HEK293 (cell line): ENCODE measurements around the gene CC2D2A.

ENCODE experiments used
- CTCF ChIA-PET: fragments of 350-600 bp; formaldehyde crosslinking; extraction: SDS; loops from one replicate; lab custom pipeline; 2021; ENCODE audit warnings: antibody characterized with exemption; lab: Yijun Ruan, JAX
- POLR2A ChIA-PET: fragments of 300-600 bp; formaldehyde crosslinking; extraction: SDS; loops from one replicate; lab custom pipeline; 2020; ENCODE audit warnings: antibody characterized with exemption, inconsistent platforms; lab: Yijun Ruan, JAX
- H3K27ac ChIP-seq: fragments of 200-500 bp; sonication (Bioruptor generic); 2 replicates; pipeline ENCODE4 v1.5.1; 2014; ENCODE audit warnings: low read depth, low read length, control low read depth, inconsistent platforms; ENCODE audit errors: extremely low read depth
- H3K36me3 ChIP-seq, 2 experiments: fragments of 200-500 bp in 1 of 2; sonication (Bioruptor generic) in 1 of 2; 1 replicate in 1 of 2; 2 replicates in 1 of 2; pipeline ENCODE4 v1.5.1; 2014 to 2017; ENCODE audit warnings: inconsistent platforms in 2 of 2, low read length in 2 of 2; ENCODE audit not compliant: control insufficient read depth in 2 of 2, insufficient read depth in 1 of 2
- H3K4me1 ChIP-seq: fragments of 200-500 bp; sonication (Bioruptor generic); 2 replicates; pipeline ENCODE4 v1.5.1; 2014; ENCODE audit warnings: mild to moderate bottlenecking, low read length, inconsistent platforms; ENCODE audit not compliant: control insufficient read depth, insufficient read depth
- H3K4me3 ChIP-seq: 2 replicates; pipeline ENCODE4 v1.5.1; 2011; ENCODE audit warnings: low read depth, mild to moderate bottlenecking, control low read depth, low read length, moderate library complexity
- H3K9me3 ChIP-seq: fragments of 200-500 bp; sonication (Bioruptor generic); 2 replicates; pipeline ENCODE4 v1.5.1; 2014; ENCODE audit warnings: low read depth, low read length, inconsistent platforms; ENCODE audit not compliant: control insufficient read depth, insufficient read depth
- FEZF1 ChIP-seq: fragments of 450-650 bp; formaldehyde crosslinking; IDR thresholded peaks from 2 replicates; pipeline ENCODE4 v1.5.1; 2016; ENCODE audit warnings: missing biosample characterization, missing genetic modification characterization
- PRDM4 ChIP-seq: fragments of 450-650 bp; formaldehyde crosslinking; IDR thresholded peaks from 2 replicates; pipeline ENCODE4 v1.5.1; 2017; ENCODE audit warnings: missing biosample characterization, missing genetic modification characterization
- SCRT1 ChIP-seq: fragments of 450-650 bp; formaldehyde crosslinking; IDR thresholded peaks from 2 replicates; pipeline ENCODE4 v1.5.1; 2016; ENCODE audit warnings: missing biosample characterization, missing genetic modification characterization, borderline replicate concordance
- YY1 ChIP-seq: fragments of 450-650 bp; formaldehyde crosslinking; IDR thresholded peaks from 2 replicates; pipeline ENCODE4 v1.5.1; 2018; ENCODE audit warnings: missing biosample characterization, missing genetic modification characterization
- ZBTB17 ChIP-seq: fragments of 450-650 bp; formaldehyde crosslinking; IDR thresholded peaks from 2 replicates; pipeline ENCODE4 v1.5.1; 2016; ENCODE audit warnings: missing biosample characterization, missing genetic modification characterization
- ZBTB44 ChIP-seq: fragments of 450-650 bp; IDR thresholded peaks from 2 replicates; pipeline ENCODE4 v1.5.1; 2018; ENCODE audit warnings: missing biosample characterization, mild to moderate bottlenecking, missing genetic modification characterization
- ZFP69B ChIP-seq: fragments of 450-650 bp; formaldehyde crosslinking; IDR thresholded peaks from 2 replicates; pipeline ENCODE4 v1.5.1; 2016; ENCODE audit warnings: missing biosample characterization, missing genetic modification characterization
- ZNF121 ChIP-seq: fragments of 450-650 bp; formaldehyde crosslinking; IDR thresholded peaks from 2 replicates; pipeline ENCODE4 v1.5.1; 2016; ENCODE audit warnings: missing biosample characterization, missing genetic modification characterization
- ZNF16 ChIP-seq: fragments of 450-650 bp; formaldehyde crosslinking; IDR thresholded peaks from 2 replicates; pipeline ENCODE4 v1.5.1; 2016; ENCODE audit warnings: low read depth, missing biosample characterization, missing genetic modification characterization
- ZNF2 ChIP-seq: fragments of 450-650 bp; formaldehyde crosslinking; IDR thresholded peaks from 2 replicates; pipeline ENCODE4 v1.5.1; 2016; ENCODE audit warnings: missing biosample characterization, missing genetic modification characterization
- ZNF202 ChIP-seq: fragments of 450-650 bp; formaldehyde crosslinking; IDR thresholded peaks from 2 replicates; pipeline ENCODE4 v1.5.1; 2016; ENCODE audit warnings: missing biosample characterization, missing genetic modification characterization, borderline replicate concordance
- ZNF266 ChIP-seq: fragments of 450-650 bp; formaldehyde crosslinking; IDR thresholded peaks from 2 replicates; pipeline ENCODE4 v1.5.1; 2016; ENCODE audit warnings: missing biosample characterization, missing genetic modification characterization, low read depth
- ZNF391 ChIP-seq: fragments of 450-650 bp; formaldehyde crosslinking; IDR thresholded peaks from 2 replicates; pipeline ENCODE4 v1.5.1; 2016; ENCODE audit warnings: low read depth, missing biosample characterization, missing genetic modification characterization, borderline replicate concordance
- ZNF394 ChIP-seq: fragments of 450-650 bp; formaldehyde crosslinking; IDR thresholded peaks from 2 replicates; pipeline ENCODE4 v1.5.1; 2016; ENCODE audit warnings: missing biosample characterization, missing genetic modification characterization, mild to moderate bottlenecking, moderate library complexity, borderline replicate concordance
- ZNF510 ChIP-seq: fragments of 450-650 bp; formaldehyde crosslinking; IDR thresholded peaks from 2 replicates; pipeline ENCODE4 v1.5.1; 2018; ENCODE audit warnings: mild to moderate bottlenecking, missing genetic modification characterization, missing biosample characterization; ENCODE audit not compliant: insufficient replicate concordance
- ZNF514 ChIP-seq: fragments of 450-650 bp; formaldehyde crosslinking; IDR thresholded peaks from 2 replicates; pipeline ENCODE4 v1.5.1; 2016; ENCODE audit warnings: missing biosample characterization, missing genetic modification characterization
- ZNF518A ChIP-seq: fragments of 450-650 bp; formaldehyde crosslinking; conservative IDR thresholded peaks from 2 replicates; pipeline ENCODE4 v1.5.1; 2016; ENCODE audit warnings: low read depth, missing biosample characterization, missing genetic modification characterization
- ZNF530 ChIP-seq: fragments of 450-650 bp; formaldehyde crosslinking; IDR thresholded peaks from 2 replicates; pipeline ENCODE4 v1.5.1; 2016; ENCODE audit warnings: low read depth, missing biosample characterization, missing genetic modification characterization
- ZNF626 ChIP-seq: fragments of 450-650 bp; sonication (Bioruptor Pico); formaldehyde crosslinking; IDR thresholded peaks from 2 replicates; pipeline ENCODE4 v1.5.1; 2018; ENCODE audit warnings: missing biosample characterization, missing genetic modification characterization, inconsistent platforms
- ZNF654 ChIP-seq: fragments of 450-650 bp; formaldehyde crosslinking; IDR thresholded peaks from 2 replicates; pipeline ENCODE4 v1.5.1; 2016; ENCODE audit warnings: low read depth, missing biosample characterization, missing genetic modification characterization
- ZSCAN16 ChIP-seq: fragments of 450-650 bp; formaldehyde crosslinking; IDR thresholded peaks from 2 replicates; pipeline ENCODE4 v1.5.1; 2016; ENCODE audit warnings: missing biosample characterization, missing genetic modification characterization
- ZSCAN23 ChIP-seq: fragments of 450-650 bp; formaldehyde crosslinking; IDR thresholded peaks from 2 replicates; pipeline ENCODE4 v1.5.1; 2016; ENCODE audit warnings: missing biosample characterization, missing genetic modification characterization
- ZXDB ChIP-seq: fragments of 450-650 bp; formaldehyde crosslinking; IDR thresholded peaks from 2 replicates; pipeline ENCODE4 v1.5.1; 2016; ENCODE audit warnings: missing biosample characterization, missing genetic modification characterization
- TF ChIP-seq, protein P1 (sequence below): fragments of 450-650 bp; formaldehyde crosslinking; IDR thresholded peaks from 2 replicates; pipeline ENCODE4 v1.5.1; 2017; ENCODE audit warnings: missing biosample characterization, missing genetic modification characterization

CC2D2A gene

DNA sequence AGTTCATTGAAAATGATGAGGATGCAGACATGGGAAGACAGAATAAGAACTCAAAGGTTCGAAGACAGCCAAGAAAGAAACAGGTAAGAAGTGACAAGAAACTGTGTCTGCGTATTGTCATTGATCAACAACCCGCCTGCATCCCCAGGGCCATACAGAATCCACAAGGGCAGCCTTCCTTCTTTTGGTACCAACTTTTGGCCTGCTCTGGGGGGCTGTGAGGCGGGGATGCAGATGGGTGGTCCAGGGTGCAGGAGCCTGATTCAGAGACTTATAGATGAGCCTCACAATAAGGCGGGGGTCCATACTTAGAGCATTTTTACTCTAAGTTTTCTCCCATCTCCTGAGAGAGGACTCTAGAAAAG lies 9.0 kb downstream of the CC2D2A start (continued):
- TF ChIP-seq ZSCAN23 (tag by site-specific recombination) (no peak), ZNF530 (tag by site-specific recombination) (no peak), ZNF391 (tag by site-specific recombination) (no peak), ZNF202 (no peak)
- TF ChIP-seq, all 188 proteins: peak for 0

- ChIA-PET CTCF (interaction anchor here (0.6 to 2.0 kb wide), 21 partner anchors 9 to 1454 kb away, joined by 3 to 12 read pairs (median 4); partner anchors contain the start of genes CC2D2A and FBXL5), POLR2A (interaction anchor here (0.6 to 1.0 kb wide), 2 partner anchors 202 to 402 kb away, joined by 4 to 7 read pairs; partner anchors contain the start of gene FAM200B)
- Histone ChIP-seq H3K4me3 (peak overlapping the region; percentile 48), H3K27ac (peak overlapping the region; percentile 51; the same call in 1 of the 2 replicates), H3K9me3 (no peaks in the 10 kb centered on the region), H3K36me3 (peaks cover 0 to 7% of the 10 kb centered on the region in 2 experiments; a peak in 1 of 3 replicates), H3K4me1 (no peaks in the 10 kb centered on the region; the same call in 1 of the 2 replicates)
- no peak for TF ChIP-seq ZNF202
- TF ChIP-seq ZNF510 (tag by site-specific recombination) = no peak
- no peak for TF ChIP-seq ZNF121 (tag by site-specific recombination)
- 0 out of 2 replicates have a peak, but pooled peaks have one; percentile 29 for TF ChIP-seq ZNF2 (tag by site-specific recombination)
- TF ChIP-seq ZXDB (tag by site-specific recombination) = peak; percentile 47; the same call in 1 of the 2 replicates
- TF ChIP-seq ZFP69B = no peak
- TF ChIP-seq ZNF518A = no peak
- TF ChIP-seq PRDM4 = no peak
- TF ChIP-seq ZNF266 (tag by site-specific recombination) = no peak
- no peak for TF ChIP-seq FEZF1
- TF ChIP-seq YY1 (tag by site-specific recombination) = peak; percentile 64; the same call in 1 of the 2 replicates
- TF ChIP-seq ZNF394 (tag by site-specific recombination) = no peak
- TF ChIP-seq ZSCAN16 = no peak
- no peak for TF ChIP-seq ZNF514
- TF ChIP-seq ZNF16 (tag by site-specific recombination) = no peak
- TF ChIP-seq, protein P1, sequence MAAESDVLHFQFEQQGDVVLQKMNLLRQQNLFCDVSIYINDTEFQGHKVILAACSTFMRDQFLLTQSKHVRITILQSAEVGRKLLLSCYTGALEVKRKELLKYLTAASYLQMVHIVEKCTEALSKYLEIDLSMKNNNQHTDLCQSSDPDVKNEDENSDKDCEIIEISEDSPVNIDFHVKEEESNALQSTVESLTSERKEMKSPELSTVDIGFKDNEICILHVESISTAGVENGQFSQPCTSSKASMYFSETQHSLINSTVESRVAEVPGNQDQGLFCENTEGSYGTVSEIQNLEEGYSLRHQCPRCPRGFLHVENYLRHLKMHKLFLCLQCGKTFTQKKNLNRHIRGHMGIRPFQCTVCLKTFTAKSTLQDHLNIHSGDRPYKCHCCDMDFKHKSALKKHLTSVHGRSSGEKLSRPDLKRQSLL = no peak
- no peak for TF ChIP-seq ZBTB44 (tag by site-specific recombination)
- TF ChIP-seq ZNF626 (tag by site-specific recombination) = no peak
- peak; percentile 62 for TF ChIP-seq ZBTB17 (tag by site-specific recombination)
- no peak for TF ChIP-seq SCRT1 (tag by site-specific recombination)
- peak; percentile 98 for TF ChIP-seq ZNF654 (tag by site-specific recombination)
Measured at GRCh38 chr4:15479089-15479912, 9.6 kb downstream of the CC2D2A start.
